Frontal cortex (tissue), 4 donors: ENCODE results near the gene SMYD1. TPM values are rescaled to one million over a fixed set of nuclear protein-coding genes. Genes with fewer than 3 reads are reported as not detected.
"Not testable (repeated sequence)": the region's sequence is repeated elsewhere in the genome, so short reads cannot be mapped to it uniquely, and the experiment has no call there.

ENCODE experiments used
- DNase-seq, 2 donors: peaks; one replicate each; pipeline ENCODE4 v3.0.0; 2012; ENCODE audit warnings: low spot score in 2 of 2
- FAIRE-seq: peaks from 2 replicates; lab custom pipeline; 2012; peaks lifted over from hg19 to GRCh38; lab: Jason Lieb, UNC
- total RNA-seq: library from RNA; depleted of rRNA; stranded (reverse); fragments of >200 nt; gene quantifications from one replicate; pipeline ENCODE4 v1.2.3, GENCODE V29; 2014
- donor health status: control.
- donor health status: control.
- donor health status: control.

SMYD1 gene
- not detected for total RNA-seq

- FAIRE-seq, result no peak
- DNase-seq, result no peak
These were observed at the start of gene SMYD1 for GRCh38 chr2:88067598-88067997. SMYD1 (plus strand) TSS chr2:88067825; CDS start chr2:88067865, 40 bp downstream.

GRCh38 chr2:88018077-88018805, 49.4 kb upstream of the SMYD1 start:
- FAIRE-seq, DNase-seq: not testable (repeated sequence)

GRCh38 chr2:88018909-88019308, 48.7 kb upstream of the SMYD1 start:
- no peak for FAIRE-seq
- DNase-seq, result no peak

GRCh38 chr2:88019985-88020384, 47.6 kb upstream of the SMYD1 start:
- FAIRE-seq, result no peak
- DNase-seq, result no peak

GRCh38 chr2:88022669-88022921, 45.0 kb upstream of the SMYD1 start:
- DNase-seq (no peak), FAIRE-seq (no peak)

GRCh38 chr2:88024509-88024908, 43.1 kb upstream of the SMYD1 start:
- DNase-seq (no peak), FAIRE-seq (no peak)

- FAIRE-seq (no peak), DNase-seq (no peak)
These were observed 39.8 kb upstream of the SMYD1 start for GRCh38 chr2:88027697-88028389.

- no peak for FAIRE-seq
These were observed 38.7 kb upstream of the SMYD1 start for GRCh38 chr2:88028931-88029330.

GRCh38 chr2:88032070-88032702, 35.4 kb upstream of the SMYD1 start:
- no peak for DNase-seq
- FAIRE-seq, result no peak

More at GRCh38 chr2:88028931-88029330, 38.7 kb upstream of the SMYD1 start:
- no peak for DNase-seq

GRCh38 chr2:88036182-88036581, 31.4 kb upstream of the SMYD1 start:
- FAIRE-seq (no peak), DNase-seq (no peak)

GRCh38 chr2:88036606-88037005, 31.0 kb upstream of the SMYD1 start:
- DNase-seq, result no peak
- no peak for FAIRE-seq

GRCh38 chr2:88038263-88039105, 29.1 kb upstream of the SMYD1 start:
- no peak for FAIRE-seq
- DNase-seq, result no peak

- no peak for DNase-seq
- FAIRE-seq, result no peak
These were observed 25.1 kb upstream of the SMYD1 start for GRCh38 chr2:88042476-88042875.

- not testable (repeated sequence) for DNase-seq, FAIRE-seq
These were observed 22.1 kb upstream of the SMYD1 start for GRCh38 chr2:88045561-88045960.

- DNase-seq (no peak), FAIRE-seq (no peak)
These were observed 19.1 kb upstream of the SMYD1 start for GRCh38 chr2:88048541-88048940.

- DNase-seq (no peak), FAIRE-seq (no peak)
These were observed 18.0 kb upstream of the SMYD1 start for GRCh38 chr2:88049622-88050021.

GRCh38 chr2:88051792-88052191, 15.8 kb upstream of the SMYD1 start:
- no peak for FAIRE-seq

GRCh38 chr2:88053296-88053695, 14.3 kb upstream of the SMYD1 start:
- DNase-seq (no peak), FAIRE-seq (no peak)

More at GRCh38 chr2:88051792-88052191, 15.8 kb upstream of the SMYD1 start:
- no peak for DNase-seq

- DNase-seq, result no peak
- FAIRE-seq, result no peak
These were observed 13.5 kb upstream of the SMYD1 start for GRCh38 chr2:88053934-88054781.
